Tibial nerve (tissue), 4 donors: ENCODE data around the gene MS4A18.

Experiments
- EP300 ChIP-seq, 2 donors: sonication (generic); formaldehyde crosslinking; IDR thresholded peaks; one replicate each; pipeline ENCODE4 v1.6.1; 2017; ENCODE audit warnings: antibody characterized with exemption in 2 of 2, mild to moderate bottlenecking in 1 of 2
- POLR2A ChIP-seq, 2 donors: fragments of 450-650 bp; IDR thresholded peaks; one replicate each; pipeline ENCODE4 v1.6.1; 2017; ENCODE audit warnings: antibody characterized with exemption in 2 of 2, mild to moderate bottlenecking in 2 of 2, moderate library complexity in 2 of 2
- TF ChIP-seq, protein P1 (sequence below), 5 experiments: fragments of 200-600 bp in 3 of 5; fragments of 450-650 bp in 2 of 5; sonication (generic) in 3 of 5; IDR thresholded peaks; one replicate each; pipeline ENCODE4 v1.5.1; 2016 to 2019; ENCODE audit warnings: antibody characterized with exemption in 5 of 5, mild to moderate bottlenecking in 3 of 5, moderate library complexity in 2 of 5

DNA sequence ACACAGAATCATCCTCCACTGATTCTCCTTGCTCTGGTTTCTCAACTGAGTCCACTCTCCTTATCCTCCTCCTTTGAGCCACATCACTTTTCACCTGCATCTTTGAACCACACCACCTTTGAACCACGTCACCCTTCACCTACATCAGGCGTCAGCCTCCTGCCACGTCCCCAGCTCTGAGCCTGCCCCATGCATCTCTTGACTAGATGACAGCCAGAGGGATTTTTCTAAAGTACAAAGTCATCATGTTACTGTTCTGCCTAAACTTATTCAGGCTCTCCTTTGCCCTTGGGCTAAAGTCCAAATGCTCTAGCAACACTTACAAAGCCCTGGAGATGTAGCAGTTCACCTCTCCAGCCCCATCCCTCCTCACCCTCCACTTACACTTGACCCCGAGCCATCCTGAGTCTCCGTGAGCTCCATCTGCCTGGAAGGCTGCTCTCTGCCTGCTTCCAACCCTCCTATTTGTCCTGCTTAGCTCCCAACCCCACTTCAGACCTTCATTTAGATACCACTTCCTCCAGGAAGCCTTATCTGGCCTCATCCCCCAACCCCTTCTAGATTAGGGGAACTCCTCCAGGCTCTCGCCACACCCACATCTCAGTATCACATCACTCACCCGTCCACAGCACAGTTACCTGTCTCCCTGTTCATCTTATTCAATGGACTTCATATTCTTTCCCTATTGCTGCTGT, 56.9 kb downstream of the MS4A18 start:
- TF ChIP-seq, protein P1, sequence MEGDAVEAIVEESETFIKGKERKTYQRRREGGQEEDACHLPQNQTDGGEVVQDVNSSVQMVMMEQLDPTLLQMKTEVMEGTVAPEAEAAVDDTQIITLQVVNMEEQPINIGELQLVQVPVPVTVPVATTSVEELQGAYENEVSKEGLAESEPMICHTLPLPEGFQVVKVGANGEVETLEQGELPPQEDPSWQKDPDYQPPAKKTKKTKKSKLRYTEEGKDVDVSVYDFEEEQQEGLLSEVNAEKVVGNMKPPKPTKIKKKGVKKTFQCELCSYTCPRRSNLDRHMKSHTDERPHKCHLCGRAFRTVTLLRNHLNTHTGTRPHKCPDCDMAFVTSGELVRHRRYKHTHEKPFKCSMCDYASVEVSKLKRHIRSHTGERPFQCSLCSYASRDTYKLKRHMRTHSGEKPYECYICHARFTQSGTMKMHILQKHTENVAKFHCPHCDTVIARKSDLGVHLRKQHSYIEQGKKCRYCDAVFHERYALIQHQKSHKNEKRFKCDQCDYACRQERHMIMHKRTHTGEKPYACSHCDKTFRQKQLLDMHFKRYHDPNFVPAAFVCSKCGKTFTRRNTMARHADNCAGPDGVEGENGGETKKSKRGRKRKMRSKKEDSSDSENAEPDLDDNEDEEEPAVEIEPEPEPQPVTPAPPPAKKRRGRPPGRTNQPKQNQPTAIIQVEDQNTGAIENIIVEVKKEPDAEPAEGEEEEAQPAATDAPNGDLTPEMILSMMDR (IDR thresholded peaks at IDR 0.05), result no peak
- no peak for TF ChIP-seq POLR2A (IDR thresholded peaks at IDR 0.05)
- TF ChIP-seq EP300 (IDR thresholded peaks at IDR 0.05), result no peak
